HL-60 (cell line): ENCODE results near the gene C14orf93.

ENCODE experiments used
- GABPA ChIP-seq: IDR thresholded peaks from 2 replicates; pipeline ENCODE4 v1.6.1; 2012; ENCODE audit warnings: low read depth
- POLR2AphosphoS5 ChIP-seq: IDR thresholded peaks from 2 replicates; pipeline ENCODE4 v1.6.1; 2012; ENCODE audit warnings: low read depth
- REST ChIP-seq: IDR thresholded peaks from 2 replicates; pipeline ENCODE4 v1.6.1; 2012; ENCODE audit warnings: low read depth; ENCODE audit not compliant: insufficient replicate concordance
- SPI1 ChIP-seq: IDR thresholded peaks from 2 replicates; pipeline ENCODE4 v1.6.1; 2012; ENCODE audit warnings: low read depth, mild to moderate bottlenecking, borderline replicate concordance
- TF ChIP-seq, protein P1 (sequence below): IDR thresholded peaks from one replicate; pipeline ENCODE4 v1.5.1; 2011; ENCODE audit warnings: low read length, control low read depth, inconsistent platforms; ENCODE audit not compliant: insufficient read depth

DNA sequence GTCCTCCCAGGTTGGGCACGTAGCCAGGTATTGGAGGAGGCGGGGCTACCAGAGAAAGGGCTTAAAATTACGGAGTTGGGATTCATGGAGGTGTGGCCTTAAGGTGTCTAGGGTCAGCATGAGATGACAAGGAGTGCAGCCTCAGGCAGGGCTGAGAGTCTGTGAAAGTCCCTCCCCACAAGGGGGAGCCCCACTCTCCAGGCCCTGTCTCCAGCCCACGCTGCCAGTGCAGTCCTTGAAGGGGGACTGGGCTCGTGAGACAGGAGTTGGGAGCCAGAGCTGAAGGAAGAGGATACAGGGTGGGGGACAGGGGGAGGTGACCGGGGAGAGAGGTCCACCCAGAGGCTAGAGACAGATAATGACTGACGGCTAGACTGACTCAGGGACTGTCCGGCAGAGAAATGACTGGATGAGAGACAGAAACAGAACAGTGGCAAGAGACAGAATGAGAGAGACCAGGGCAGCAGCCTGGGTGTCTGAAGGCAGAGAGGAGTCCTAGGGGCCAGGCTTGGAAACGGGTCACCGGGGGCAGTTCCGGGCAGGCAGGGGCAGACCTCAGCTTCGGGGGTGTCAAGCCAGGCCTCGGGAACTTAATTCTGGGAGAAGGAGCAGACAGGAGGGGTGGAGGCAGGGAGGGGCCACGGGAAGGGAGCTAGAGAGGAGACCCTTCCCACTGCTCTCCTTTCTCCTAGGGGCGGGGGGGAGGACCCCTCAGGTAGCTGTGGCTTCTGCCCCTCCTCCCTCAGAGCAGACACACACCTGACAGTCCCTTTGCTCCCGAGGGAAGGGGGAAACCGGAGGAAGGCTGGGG is 46.4 kb upstream of the C14orf93 start:
- TF ChIP-seq, protein P1, sequence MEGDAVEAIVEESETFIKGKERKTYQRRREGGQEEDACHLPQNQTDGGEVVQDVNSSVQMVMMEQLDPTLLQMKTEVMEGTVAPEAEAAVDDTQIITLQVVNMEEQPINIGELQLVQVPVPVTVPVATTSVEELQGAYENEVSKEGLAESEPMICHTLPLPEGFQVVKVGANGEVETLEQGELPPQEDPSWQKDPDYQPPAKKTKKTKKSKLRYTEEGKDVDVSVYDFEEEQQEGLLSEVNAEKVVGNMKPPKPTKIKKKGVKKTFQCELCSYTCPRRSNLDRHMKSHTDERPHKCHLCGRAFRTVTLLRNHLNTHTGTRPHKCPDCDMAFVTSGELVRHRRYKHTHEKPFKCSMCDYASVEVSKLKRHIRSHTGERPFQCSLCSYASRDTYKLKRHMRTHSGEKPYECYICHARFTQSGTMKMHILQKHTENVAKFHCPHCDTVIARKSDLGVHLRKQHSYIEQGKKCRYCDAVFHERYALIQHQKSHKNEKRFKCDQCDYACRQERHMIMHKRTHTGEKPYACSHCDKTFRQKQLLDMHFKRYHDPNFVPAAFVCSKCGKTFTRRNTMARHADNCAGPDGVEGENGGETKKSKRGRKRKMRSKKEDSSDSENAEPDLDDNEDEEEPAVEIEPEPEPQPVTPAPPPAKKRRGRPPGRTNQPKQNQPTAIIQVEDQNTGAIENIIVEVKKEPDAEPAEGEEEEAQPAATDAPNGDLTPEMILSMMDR, result peak; percentile 87
- TF ChIP-seq SPI1 (no peak), POLR2AphosphoS5 (peak; percentile 21; the same call in 1 of the 2 replicates), REST (no peak), GABPA (no peak)
